OCI-LY7 (cell line): ENCODE results near the gene LRBA.

Experiments
- CTCF ChIP-seq: fragments of 200-600 bp; sonication (generic); conservative IDR thresholded peaks from 2 replicates; pipeline ENCODE4 v1.5.1; 2014; ENCODE audit warnings: mild to moderate bottlenecking, antibody characterized with exemption, low read length, moderate library complexity, mixed read lengths
- EZH2phosphoT487 ChIP-seq: fragments of 200-600 bp; sonication (generic); IDR thresholded peaks from 2 replicates; pipeline ENCODE4 v1.6.1; 2018; ENCODE audit warnings: low read depth, borderline replicate concordance, mild to moderate bottlenecking, mixed run types, antibody characterized with exemption, low read length, moderate library complexity, mixed read lengths

GRCh38 chr4:150949943-150950342 lies 65.1 kb downstream of the LRBA start:
- TF ChIP-seq CTCF (no peak), EZH2phosphoT487 (no peak)
